GM18951 (cell line): ENCODE results near the gene FAM118A.
A peak's percentile ranks its signal among the peaks of the same experiment; 100 is the strongest.

Experiments used
- POLR2A ChIP-seq: IDR thresholded peaks from 4 replicates; pipeline ENCODE4 v1.6.1; 2011; ENCODE audit warnings: mild to moderate bottlenecking; ENCODE audit not compliant: insufficient read length, insufficient read depth; ENCODE audit errors: extremely low read depth
- in situ Hi-C: fragments of 300-500 bp; cut with MboI; formaldehyde crosslinking; loops from one replicate; pipeline ENCODE4 v1.12.0; 2022; ENCODE audit warnings: low sequenced_read_pairs, mixed read lengths, inconsistent platforms; ENCODE audit not compliant: unreplicated experiment

FAM118A gene

GRCh38 chr22:45309422-45310227 lies at the start of gene FAM118A:
Gene FAM118A (plus strand): TSS chr22:45309934. CDS start chr22:45322380, 12,446 bp downstream.
- in situ Hi-C loops, result no loop called here
- TF ChIP-seq POLR2A, result peak; percentile 78

DNA sequence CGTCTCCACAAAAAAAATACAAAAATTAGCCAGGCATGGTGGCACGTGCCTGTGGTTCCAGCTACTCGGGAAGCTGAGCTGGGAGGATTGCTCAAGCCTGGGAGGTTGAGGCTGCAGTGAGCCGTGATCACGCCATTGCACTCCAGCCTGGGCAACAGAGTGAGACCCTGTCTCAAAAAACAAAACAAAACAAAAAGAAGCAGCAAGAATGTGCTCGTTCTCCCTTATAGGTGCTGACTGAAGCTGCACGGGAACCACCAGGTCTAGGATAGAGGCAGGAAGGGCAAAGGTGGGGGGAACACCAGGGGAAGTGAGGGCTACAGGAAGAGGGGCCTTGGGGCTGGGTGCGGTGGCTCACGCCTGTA lies 49.4 kb upstream of the FAM118A start:
- in situ Hi-C loops, result loop anchor here (10.0 kb wide), 1 partner anchor 174 kb away; no protein-coding TSS in a partner anchor

GRCh38 chr22:45261407-45262088 lies 48.2 kb upstream of the FAM118A start:
- in situ Hi-C loops, result loop anchor here (10.0 kb wide), 1 partner anchor 173 kb away; no protein-coding TSS in a partner anchor
- no peak for TF ChIP-seq POLR2A

DNA sequence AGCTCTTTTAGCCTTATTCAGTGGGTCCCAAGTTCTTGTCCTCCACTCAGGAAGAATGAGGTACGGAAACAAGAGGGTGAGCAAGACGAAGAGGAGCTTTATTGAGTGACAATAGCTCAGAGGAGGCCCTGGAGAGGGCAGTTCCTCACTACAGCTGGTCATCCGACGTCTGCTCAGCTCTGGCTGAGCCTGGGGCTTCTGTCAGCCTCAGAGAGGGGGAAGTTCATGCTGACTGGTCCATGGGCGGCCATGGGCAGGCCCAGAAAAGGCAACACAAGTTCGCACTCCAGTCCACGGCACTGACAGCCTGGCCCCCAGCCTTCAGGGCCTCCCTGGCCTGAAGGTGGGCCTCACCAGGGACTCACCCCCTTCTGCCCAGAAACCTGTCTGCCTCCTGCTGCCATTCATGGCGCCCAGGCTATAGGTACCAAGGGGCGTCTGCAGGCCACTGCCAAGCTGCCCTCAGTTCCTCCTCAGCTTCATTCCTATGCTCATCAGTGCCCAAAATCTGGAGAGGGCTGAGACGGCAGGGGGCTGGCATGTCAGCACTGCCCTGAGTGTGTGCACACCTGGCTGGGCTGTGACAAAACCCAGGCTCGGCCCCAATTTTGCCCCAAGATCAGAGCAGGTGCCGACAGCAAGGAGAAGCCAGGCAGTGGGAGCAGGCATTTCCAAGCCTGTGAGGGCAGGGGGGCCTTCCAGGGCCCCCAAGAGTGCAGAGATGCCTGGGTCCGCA lies 47.4 kb upstream of the FAM118A start:
- in situ Hi-C loops, result loop anchor here (10.0 kb wide), 1 partner anchor 172 kb away; no protein-coding TSS in a partner anchor
- TF ChIP-seq POLR2A, result no peak

- TF ChIP-seq POLR2A, result no peak
- in situ Hi-C loops, result loop anchor here (10.0 kb wide), 1 partner anchor 172 kb away; no protein-coding TSS in a partner anchor
These were observed 46.7 kb upstream of the FAM118A start for GRCh38 chr22:45262931-45263462.

DNA sequence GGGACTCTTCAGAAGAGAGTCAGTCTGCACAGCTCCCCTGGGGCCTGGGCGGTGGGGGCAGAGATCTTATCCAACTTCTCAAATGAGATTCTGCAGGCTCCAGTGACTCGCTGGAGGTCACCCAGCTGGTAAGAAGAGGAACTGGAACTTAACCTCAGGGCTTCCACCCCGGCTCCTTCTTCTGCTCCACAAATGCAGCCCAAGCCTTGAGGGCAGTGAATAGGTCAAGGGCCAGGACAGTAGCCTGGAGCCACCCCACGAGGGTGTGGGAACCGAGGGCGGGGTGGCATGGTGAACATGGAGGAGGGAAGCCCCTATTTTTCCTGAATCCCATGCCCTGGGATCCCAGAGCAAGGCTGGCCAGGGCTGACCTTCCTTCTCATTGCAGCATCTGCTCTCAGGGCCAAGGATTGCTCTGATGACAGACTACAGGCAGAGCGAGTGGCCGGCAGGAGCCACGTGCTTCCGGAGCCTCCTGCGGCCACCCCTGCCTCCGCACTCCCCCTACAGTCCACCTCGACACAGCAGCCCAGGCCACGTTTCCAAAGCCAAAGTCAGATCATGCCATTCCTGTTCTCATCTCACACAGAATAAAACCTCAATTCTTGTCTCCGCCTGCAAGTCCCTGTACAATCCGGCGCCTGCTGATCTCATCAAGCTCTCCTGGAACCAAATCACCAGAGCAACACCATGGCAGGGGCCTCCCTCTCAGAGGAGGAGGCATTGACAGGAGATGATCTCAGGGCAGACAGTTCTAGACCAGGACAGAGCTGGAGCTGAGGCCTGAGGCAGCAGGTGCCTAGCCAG lies 46.1 kb upstream of the FAM118A start:
- no peak for TF ChIP-seq POLR2A
- in situ Hi-C loops, result loop anchor here (10.0 kb wide), 1 partner anchor 171 kb away; no protein-coding TSS in a partner anchor

DNA sequence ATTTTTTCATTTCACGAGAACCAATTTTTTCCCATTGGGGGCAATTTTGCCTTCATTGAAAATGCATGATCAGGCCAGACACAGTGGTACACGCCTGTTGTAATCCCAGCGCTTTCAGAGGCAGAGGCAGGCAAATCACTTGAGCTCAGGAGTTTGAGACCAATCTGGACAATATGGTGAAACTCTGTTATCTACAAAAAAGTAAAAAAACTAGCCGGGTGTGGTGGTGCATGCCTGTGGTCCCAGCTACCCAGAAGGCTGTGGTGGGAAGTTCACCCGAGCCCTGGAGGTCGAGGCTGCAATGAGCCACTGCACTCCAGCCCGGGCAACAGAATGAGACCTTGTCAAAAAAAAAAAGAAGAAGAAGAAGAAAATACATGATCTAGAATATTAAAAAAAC lies 44.2 kb upstream of the FAM118A start:
- in situ Hi-C loops, result loop anchor here (10.0 kb wide), 1 partner anchor 169 kb away; no protein-coding TSS in a partner anchor
- TF ChIP-seq POLR2A, result no peak

DNA sequence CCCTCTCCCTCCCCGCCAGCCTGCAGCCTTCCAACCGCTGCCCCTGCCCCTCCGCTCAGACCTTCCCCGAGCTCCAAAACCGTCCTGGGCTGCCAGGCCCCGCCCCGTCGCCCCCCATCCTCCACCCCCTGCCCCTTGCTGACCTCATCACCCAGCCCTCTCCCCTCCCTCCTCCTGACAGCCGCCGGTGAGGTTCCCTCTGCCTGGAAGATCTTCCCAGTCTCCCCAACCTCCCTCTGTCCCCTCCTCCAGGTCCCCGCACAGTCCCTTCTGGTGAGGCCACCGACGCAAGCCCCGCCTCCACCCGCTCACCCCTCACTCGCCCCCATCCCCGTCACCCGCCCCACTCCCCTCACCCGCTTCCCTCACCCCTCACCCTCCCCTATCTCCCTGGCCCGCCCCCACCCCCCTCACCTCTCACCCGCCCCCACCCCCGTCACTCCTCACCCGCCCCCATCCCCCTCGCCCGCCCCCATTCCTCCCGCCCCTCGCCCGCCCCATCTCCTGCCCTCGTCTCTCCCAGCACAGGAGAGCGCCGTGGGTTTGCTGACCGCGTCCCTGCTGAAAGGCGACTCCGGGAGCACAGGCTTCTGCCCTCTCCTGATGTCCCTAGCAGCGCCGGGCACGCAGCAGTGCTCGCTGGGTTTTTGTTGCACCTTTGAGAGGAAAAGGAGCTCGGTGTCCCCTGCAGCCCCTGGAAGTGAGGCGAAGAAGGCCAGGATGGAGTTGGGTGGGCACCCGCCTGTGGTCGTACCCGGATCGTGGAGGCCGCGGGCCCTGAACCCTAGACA lies 41.4 kb upstream of the FAM118A start:
- TF ChIP-seq POLR2A, result no peak
- in situ Hi-C loops, result loop anchor here (10.0 kb wide), 1 partner anchor 166 kb away; no protein-coding TSS in a partner anchor

- no peak for TF ChIP-seq POLR2A
- in situ Hi-C loops, result loop anchor here (10.0 kb wide), 1 partner anchor 166 kb away; no protein-coding TSS in a partner anchor
These were observed 40.5 kb upstream of the FAM118A start for GRCh38 chr22:45268958-45269844.

DNA sequence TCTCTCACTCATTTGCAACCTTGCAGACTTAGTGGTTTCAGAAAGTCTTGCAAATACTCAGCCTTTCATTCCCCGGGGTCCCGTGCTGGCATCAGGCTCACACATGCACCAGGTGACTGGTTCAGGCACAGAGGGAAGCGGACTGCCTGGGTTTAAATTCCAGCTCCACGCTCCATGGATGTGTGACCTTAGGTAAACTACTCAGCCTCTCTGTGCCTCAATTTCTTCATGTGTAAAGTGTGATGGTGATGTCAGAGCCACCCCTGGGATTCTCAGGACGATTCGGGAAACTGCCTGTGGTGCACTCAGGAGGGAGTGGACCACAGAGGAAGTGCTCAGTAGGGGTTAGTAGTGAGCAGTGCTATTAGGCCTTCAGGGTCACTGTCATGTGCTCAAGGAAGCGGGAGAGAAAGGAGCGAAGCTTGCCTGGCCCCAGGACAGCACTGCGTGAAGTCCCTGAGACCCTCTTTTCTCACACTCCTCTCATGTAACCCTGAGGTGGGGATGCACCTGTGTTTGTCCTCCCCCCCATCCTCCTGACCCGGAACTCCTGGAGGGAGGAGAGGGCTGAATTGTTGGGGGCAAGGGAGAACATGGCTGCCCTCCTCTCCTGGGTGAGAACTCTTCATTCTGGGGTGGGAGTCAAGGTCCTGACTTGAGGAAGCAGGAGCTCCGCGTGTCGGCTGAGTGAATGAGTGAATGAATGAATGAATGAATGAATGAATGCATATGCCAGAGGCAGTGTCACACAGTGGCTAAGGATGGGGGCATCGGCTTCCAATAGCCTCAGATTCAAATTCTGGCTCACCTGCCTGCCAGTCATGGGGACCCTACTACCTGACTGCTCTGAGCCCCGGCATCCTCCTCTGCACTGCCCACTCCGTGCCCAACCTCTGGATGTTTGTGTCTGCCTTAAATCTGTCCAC lies 39.4 kb upstream of the FAM118A start:
- in situ Hi-C loops, result no loop called here

More for the DNA sequence above, 39.4 kb upstream of the FAM118A start:
- TF ChIP-seq POLR2A, result no peak
